Small intestine (tissue), 7 donors: ENCODE measurements around the gene HNRNPL. TPM values are rescaled to one million over a fixed set of nuclear protein-coding genes. Genes with fewer than 3 reads are reported as not detected.
"Not testable (repeated sequence)": the region's sequence is repeated elsewhere in the genome, so short reads cannot be mapped to it uniquely, and the experiment has no call there.

Experiments used
- DNase-seq, 2 donors: peaks; one replicate each; pipeline versions ENCODE4 v3.0.0 to v3.0.0-alpha.2; 2013
- FAIRE-seq: peaks from 2 replicates; lab custom pipeline; 2012; peaks lifted over from hg19 to GRCh38; lab: Jason Lieb, UNC
- H3K27ac ChIP-seq, 3 donors: one replicate each; pipeline ENCODE4 v1.5.1; 2013; ENCODE audit warnings: low read length in 2 of 3, mild to moderate bottlenecking in 2 of 3, control low read depth in 1 of 3, inconsistent platforms in 1 of 3, low read depth in 1 of 3, moderate library complexity in 1 of 3
- H3K27me3 ChIP-seq, 3 donors: one replicate each; pipeline ENCODE4 v1.6.1; 2013; ENCODE audit warnings: low read length in 3 of 3, inconsistent platforms in 1 of 3; ENCODE audit not compliant: control insufficient read depth in 3 of 3, insufficient read depth in 3 of 3
- H3K36me3 ChIP-seq, 3 donors: one replicate each; pipeline ENCODE4 v1.6.1; 2013; ENCODE audit warnings: low read length in 3 of 3, inconsistent platforms in 1 of 3, low read depth in 1 of 3, mild to moderate bottlenecking in 1 of 3, moderate library complexity in 1 of 3; ENCODE audit not compliant: control insufficient read depth in 3 of 3, insufficient read depth in 2 of 3
- H3K4me1 ChIP-seq, 3 donors: one replicate each; pipeline ENCODE4 v1.6.1; 2013; ENCODE audit warnings: low read length in 2 of 3, inconsistent platforms in 1 of 3, low read depth in 1 of 3, mild to moderate bottlenecking in 1 of 3, moderate library complexity in 1 of 3; ENCODE audit not compliant: control insufficient read depth in 3 of 3, insufficient read depth in 2 of 3
- H3K4me3 ChIP-seq, 3 donors: one replicate each; pipeline ENCODE4 v1.5.1; 2013; ENCODE audit warnings: low read length in 3 of 3, control low read depth in 1 of 3, inconsistent platforms in 1 of 3, low read depth in 1 of 3, mild to moderate bottlenecking in 1 of 3, moderate library complexity in 1 of 3
- H3K9me3 ChIP-seq, 2 donors: one replicate each; pipeline ENCODE4 v1.6.1; 2013; ENCODE audit warnings: low read depth in 1 of 2, low read length in 1 of 2; ENCODE audit not compliant: control insufficient read depth in 2 of 2, insufficient read depth in 1 of 2
- WGBS, 3 donors: extraction: QIAGEN DNeasy Blood & Tissue Kit; methylation state at CpG; one replicate each; pipeline ENCODE4 v1.1.7; 2013; 5-methylcytosine and 5-hydroxymethylcytosine counted together
- polyA plus RNA-seq, 4 donors: library from polyadenylated mRNA; stranded (reverse) in 3 of 4; unstranded in 1 of 4; fragments of 200-250 nt in 3 of 4; fragments of 120-200 nt in 1 of 4; gene quantifications; one replicate each; pipeline versions ENCODE4 v1.2.1 to v1.2.3, GENCODE V29; 2013
- donor health status: healthy with polysubstance abuse.
- donor health status: control.
- donor health status: control.
- donor health status: Bipolar disorder and iron deficiency.
- donor health status: healthy.

Gene HNRNPL
- polyA plus RNA-seq, 4 donors, result 118 to 256 (median 177) TPM

- Histone ChIP-seq H3K36me3 (peaks cover 11 to 77% (median 27%) of the 10 kb centered on the region in 3 donors), H3K9me3 (peaks cover 0 to 6% of the 10 kb centered on the region in 2 donors), H3K27me3 (no peaks in the 10 kb centered on the region), H3K27ac (no peak overlapping the region), H3K4me3 (no peak overlapping the region), H3K4me1 (peaks cover 0 to 20% (median 0%) of the 10 kb centered on the region in 3 donors)
- FAIRE-seq (no peak), DNase-seq (no peak)
- 92 to 95% (median 92%) methylated on average over 10 of the region's 10 CpGs for whole genome bisulfite sequencing, 3 donors
Measured at GRCh38 chr19:38803543-38803942, 46.2 kb downstream of the HNRNPL start.

DNA sequence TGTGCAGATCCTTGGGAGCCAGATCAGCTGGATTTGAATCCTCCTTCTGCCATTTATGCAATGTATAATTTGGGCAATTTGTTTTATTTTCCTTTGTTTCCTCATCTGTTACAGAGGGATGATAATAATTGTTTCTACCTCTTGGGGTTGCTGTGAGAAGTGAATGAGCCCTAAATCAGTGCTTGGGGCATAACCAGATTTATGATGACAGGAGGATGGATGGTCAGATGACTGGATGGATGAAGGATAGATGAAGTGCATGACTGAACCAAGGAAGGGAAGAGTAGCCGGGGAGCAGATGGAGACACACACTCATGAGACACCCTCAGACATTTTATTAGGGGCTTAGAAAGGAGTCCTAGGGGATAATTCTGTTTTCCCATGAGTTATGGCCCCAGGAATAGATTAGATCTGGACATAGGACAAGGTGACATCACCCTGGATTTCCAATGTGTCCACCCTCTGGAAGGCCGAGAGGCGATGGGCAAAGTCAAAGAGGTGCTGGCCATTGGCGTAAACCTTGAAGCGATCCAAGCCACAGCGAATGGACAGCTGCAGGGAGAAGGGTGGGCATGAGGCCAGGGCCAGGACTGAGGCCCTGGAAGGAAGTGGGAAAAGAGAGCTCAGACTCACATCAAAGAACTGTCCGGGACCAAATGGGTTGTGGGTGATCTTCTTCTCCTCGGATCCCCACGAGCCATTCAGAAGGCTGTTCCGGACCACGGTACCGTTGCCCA lies 48.3 kb downstream of the HNRNPL start:
- no peaks in the 10 kb centered on the region for H3K27me3 ChIP-seq
- 93 to 97% (median 95%) methylated on average over 12 of the region's 12 CpGs for WGBS, 3 donors
- FAIRE-seq (no peak), DNase-seq (no peak)
- peaks cover 0 to 6% of the 10 kb centered on the region in 2 donors for H3K9me3 ChIP-seq
- no peak overlapping the region for H3K4me3 ChIP-seq
- H3K36me3 ChIP-seq, result peaks cover 11 to 63% (median 23%) of the 10 kb centered on the region in 3 donors
- H3K4me1 ChIP-seq, result peaks cover 0 to 5% (median 0%) of the 10 kb centered on the region in 3 donors
- H3K27ac ChIP-seq, result no peak overlapping the region

GRCh38 chr19:38800577-38801347 lies 49.0 kb downstream of the HNRNPL start:
- FAIRE-seq (no peak), DNase-seq (no peak)
- H3K4me3 ChIP-seq, result no peak overlapping the region
- no peak overlapping the region for H3K27ac ChIP-seq
- H3K27me3 ChIP-seq, result no peaks in the 10 kb centered on the region
- peaks cover 0 to 5% (median 0%) of the 10 kb centered on the region in 3 donors for H3K4me1 ChIP-seq
- WGBS, 3 donors, result 90 to 92% (median 90%) methylated on average over 5 of the region's 5 CpGs
- H3K36me3 ChIP-seq, result peaks cover 11 to 55% (median 23%) of the 10 kb centered on the region in 3 donors
- H3K9me3 ChIP-seq, result peaks cover 0 to 6% of the 10 kb centered on the region in 2 donors

DNA sequence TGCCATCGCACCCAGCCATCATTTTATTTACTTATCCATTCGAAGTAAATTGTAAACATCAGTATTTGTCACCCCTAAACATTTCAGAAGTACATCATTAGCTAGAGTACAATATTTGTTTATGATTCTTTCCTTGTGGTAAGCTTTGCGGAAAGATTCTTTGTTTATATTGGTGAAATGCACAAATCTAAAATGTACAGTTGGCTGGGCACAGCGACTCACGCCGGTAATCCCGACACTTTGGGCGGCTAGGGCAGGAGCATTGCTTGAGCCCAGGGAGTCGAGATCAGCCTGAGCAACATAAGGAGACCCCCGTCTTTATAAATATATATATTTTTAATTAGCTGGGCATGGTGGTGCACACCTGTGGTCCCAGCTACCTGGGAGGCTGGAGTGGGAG lies 50.7 kb downstream of the HNRNPL start:
- Histone ChIP-seq H3K27me3 (no peaks in the 10 kb centered on the region), H3K4me1 (no peaks in the 10 kb centered on the region), H3K36me3 (peaks cover 6 to 40% (median 23%) of the 10 kb centered on the region in 3 donors), H3K27ac (peak overlapping the region in 1 of 3 donors; percentile 38), H3K4me3 (no peak overlapping the region), H3K9me3 (peaks cover 0 to 6% of the 10 kb centered on the region in 2 donors)
- 80 to 93% (median 80%) methylated on average over 10 of the region's 10 CpGs for WGBS, 3 donors
- FAIRE-seq (no peak), DNase-seq (no peak)

GRCh38 chr19:38797781-38798180 lies 52.0 kb downstream of the HNRNPL start:
- not testable (repeated sequence) for H3K4me3 ChIP-seq, FAIRE-seq, H3K27ac ChIP-seq, DNase-seq, H3K9me3 ChIP-seq, H3K4me1 ChIP-seq, H3K27me3 ChIP-seq
- H3K36me3 ChIP-seq, result peaks cover 0 to 27% (median 14%) of the 10 kb centered on the region in 3 donors
- 82 to 95% (median 94%) methylated on average over 9 to 30 of the region's 33 CpGs for WGBS, 3 donors

DNA sequence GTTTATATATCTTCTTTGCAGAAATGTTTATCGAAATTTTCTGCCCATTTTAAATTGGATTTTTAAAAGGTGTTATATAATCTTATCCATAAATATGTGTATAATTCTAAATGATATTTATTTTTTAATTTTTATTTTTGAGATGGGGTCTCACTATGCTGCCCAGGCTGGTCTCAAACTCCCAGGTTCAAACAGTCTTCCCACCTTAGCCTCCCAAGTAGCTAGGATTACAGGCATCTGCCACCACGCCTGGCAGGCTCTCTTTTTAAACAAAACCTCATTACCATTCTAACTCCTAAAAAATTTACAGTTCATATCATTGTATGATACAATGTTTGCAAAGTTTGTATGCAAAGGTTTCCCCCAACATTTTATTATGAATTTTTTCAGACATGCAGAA lies 53.6 kb downstream of the HNRNPL start:
- no peaks in the 10 kb centered on the region for H3K27me3 ChIP-seq
- H3K36me3 ChIP-seq, result peaks cover 0 to 12% (median 4%) of the 10 kb centered on the region in 3 donors
- no peak overlapping the region for H3K27ac ChIP-seq
- FAIRE-seq (no peak), DNase-seq (no peak)
- H3K9me3 ChIP-seq, result peaks cover 0 to 6% of the 10 kb centered on the region in 2 donors
- H3K4me1 ChIP-seq, result peaks cover 0 to 12% (median 0%) of the 10 kb centered on the region in 3 donors
- H3K4me3 ChIP-seq, result no peak overlapping the region
- WGBS, 3 donors, result 60 to 84% (median 71%) methylated on average over 2 of the region's 2 CpGs

- FAIRE-seq, result no peak
- Histone ChIP-seq H3K4me1 (peaks cover 0 to 12% (median 0%) of the 10 kb centered on the region in 3 donors), H3K36me3 (peaks cover 0 to 12% (median 0%) of the 10 kb centered on the region in 3 donors), H3K4me3 (no peak overlapping the region), H3K27ac (no peak overlapping the region), H3K9me3 (peaks cover 0 to 6% of the 10 kb centered on the region in 2 donors), H3K27me3 (no peaks in the 10 kb centered on the region)
- 85 to 91% (median 90%) methylated on average over 4 of the region's 4 CpGs for WGBS, 3 donors
- no peak for DNase-seq
Measured at GRCh38 chr19:38795549-38795948, 54.2 kb downstream of the HNRNPL start.

- WGBS, 3 donors, result 93 to 96% (median 95%) methylated on average over 5 of the region's 5 CpGs
- DNase-seq (no peak), FAIRE-seq (no peak)
- Histone ChIP-seq H3K36me3 (peaks cover 0 to under 1% (median 0%) of the 10 kb centered on the region in 3 donors), H3K9me3 (peaks cover 0 to under 1% of the 10 kb centered on the region in 2 donors), H3K27ac (no peak overlapping the region), H3K4me1 (peaks cover 0 to 13% (median 0%) of the 10 kb centered on the region in 3 donors), H3K27me3 (no peaks in the 10 kb centered on the region), H3K4me3 (no peak overlapping the region)
Measured at GRCh38 chr19:38793671-38794070, 56.1 kb downstream of the HNRNPL start.
